ENCODE measurements around the gene AGBL3. TPM values are rescaled to one million over a fixed set of nuclear protein-coding genes. Genes with fewer than 3 reads are reported as not detected.

AGBL3 gene
- polyA plus RNA-seq, 1 experiment, result 0.32 TPM

DNA sequence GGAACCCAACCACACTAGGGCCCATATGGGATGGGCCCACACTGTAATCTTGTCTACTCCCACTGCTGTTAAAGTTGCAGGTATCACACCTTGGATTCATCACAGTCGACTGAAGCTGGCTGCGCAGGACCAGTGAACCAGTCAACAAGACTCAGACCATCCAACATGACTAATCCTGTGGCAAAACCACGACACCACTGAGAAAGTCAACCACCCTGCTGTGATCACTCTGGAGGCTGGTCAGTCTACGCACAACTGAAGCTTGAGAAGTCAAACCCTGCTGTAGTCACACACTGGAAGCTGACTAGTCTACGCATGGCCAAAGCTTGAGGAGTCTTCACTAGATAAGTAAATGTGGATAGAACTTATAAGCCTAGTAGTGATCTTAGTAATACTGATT is 193.8 kb downstream of the AGBL3 start:
- CTCF ChIA-PET, result interaction anchor here (1.3 kb wide), 1 partner anchor 9 kb away, joined by 5 read pairs; no protein-coding TSS in a partner anchor
- peaks cover 11% of the 10 kb centered on the region for H3K36me3 ChIP-seq (ENCODE audit: control insufficient read depth, insufficient read depth, low read length)
- no peak for TF ChIP-seq CTCF (IDR thresholded peaks at IDR 0.05; ENCODE audit: insufficient read depth, low read depth, low read length)
- no peak overlapping the region for H3K4me3 ChIP-seq (ENCODE audit: low read depth, low read length)
- POLR2A ChIA-PET, result no interaction called here
- DNase-seq (ENCODE audit: low read depth), result no peak
- no peaks in the 10 kb centered on the region for H3K27me3 ChIP-seq (ENCODE audit: control insufficient read depth, insufficient read depth, low read length)

DNA sequence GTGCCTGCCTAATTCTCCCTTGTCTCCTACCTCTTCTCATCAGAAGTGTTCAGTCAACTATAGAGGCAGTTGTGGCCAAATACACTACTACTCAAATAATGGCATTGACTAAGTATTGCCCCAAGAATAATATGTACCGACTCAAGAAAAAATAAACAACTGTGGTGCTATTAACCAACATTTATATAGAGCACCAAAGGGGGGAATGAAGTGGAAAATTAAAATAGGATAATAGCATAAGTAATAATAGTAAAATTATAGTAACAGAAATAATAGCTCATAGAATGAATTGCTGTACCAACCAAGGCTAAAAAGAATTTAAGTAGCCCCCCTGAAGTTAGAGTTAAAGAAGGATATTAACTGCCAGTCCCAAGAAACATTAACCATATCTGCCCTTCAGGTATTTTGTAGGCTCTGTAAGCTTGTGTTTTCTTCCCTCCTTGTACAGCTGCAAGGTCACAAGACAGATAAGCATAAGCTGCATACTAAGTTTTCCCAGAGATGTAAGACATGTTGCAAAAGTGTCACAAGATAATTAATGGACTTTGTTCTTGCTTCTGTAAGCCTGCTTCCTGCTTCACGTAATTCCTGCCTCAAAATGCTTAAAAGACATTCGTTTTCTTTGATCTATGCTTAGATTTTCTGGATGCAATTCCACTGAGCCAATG is 195.1 kb downstream of the AGBL3 start:
- ChIA-PET POLR2A (no interaction called here), CTCF (interaction anchor here (1.3 kb wide), 1 partner anchor 10 kb away, joined by 5 read pairs; no protein-coding TSS in a partner anchor)

GRCh38 chr7:135181929-135182678 is 195.8 kb downstream of the AGBL3 start:
- no peak for DNase-seq (ENCODE audit: low read depth)
- Histone ChIP-seq H3K4me3 (ENCODE audit: low read depth, low read length) (no peak overlapping the region), H3K27me3 (ENCODE audit: control insufficient read depth, insufficient read depth, low read length) (no peaks in the 10 kb centered on the region), H3K36me3 (ENCODE audit: control insufficient read depth, insufficient read depth, low read length) (peaks cover 21% of the 10 kb centered on the region)
- ChIA-PET POLR2A (interaction anchor here (0.7 kb wide), 1 partner anchor 646 kb away, joined by 4 read pairs; no protein-coding TSS in a partner anchor), CTCF (no interaction called here)
- TF ChIP-seq CTCF (IDR thresholded peaks at IDR 0.05; ENCODE audit: insufficient read depth, low read depth, low read length), result no peak

More for the DNA sequence above, 195.1 kb downstream of the AGBL3 start:
- TF ChIP-seq CTCF (IDR thresholded peaks at IDR 0.05; ENCODE audit: insufficient read depth, low read depth, low read length), result no peak
- H3K4me3 ChIP-seq (ENCODE audit: low read depth, low read length), result no peak overlapping the region
- peaks cover 20% of the 10 kb centered on the region for H3K36me3 ChIP-seq (ENCODE audit: control insufficient read depth, insufficient read depth, low read length)
- no peaks in the 10 kb centered on the region for H3K27me3 ChIP-seq (ENCODE audit: control insufficient read depth, insufficient read depth, low read length)
- DNase-seq (ENCODE audit: low read depth), result no peak

GRCh38 chr7:135183478-135183877 is 197.2 kb downstream of the AGBL3 start:
- H3K36me3 ChIP-seq (ENCODE audit: control insufficient read depth, insufficient read depth, low read length), result peaks cover 29% of the 10 kb centered on the region
- POLR2A ChIA-PET, result no interaction called here
- no peaks in the 10 kb centered on the region for H3K27me3 ChIP-seq (ENCODE audit: control insufficient read depth, insufficient read depth, low read length)
- DNase-seq (ENCODE audit: low read depth), result no peak
- no peak overlapping the region for H3K4me3 ChIP-seq (ENCODE audit: low read depth, low read length)
- CTCF ChIA-PET, result no interaction called here
- no peak for TF ChIP-seq CTCF (IDR thresholded peaks at IDR 0.05; ENCODE audit: insufficient read depth, low read depth, low read length)

DNA sequence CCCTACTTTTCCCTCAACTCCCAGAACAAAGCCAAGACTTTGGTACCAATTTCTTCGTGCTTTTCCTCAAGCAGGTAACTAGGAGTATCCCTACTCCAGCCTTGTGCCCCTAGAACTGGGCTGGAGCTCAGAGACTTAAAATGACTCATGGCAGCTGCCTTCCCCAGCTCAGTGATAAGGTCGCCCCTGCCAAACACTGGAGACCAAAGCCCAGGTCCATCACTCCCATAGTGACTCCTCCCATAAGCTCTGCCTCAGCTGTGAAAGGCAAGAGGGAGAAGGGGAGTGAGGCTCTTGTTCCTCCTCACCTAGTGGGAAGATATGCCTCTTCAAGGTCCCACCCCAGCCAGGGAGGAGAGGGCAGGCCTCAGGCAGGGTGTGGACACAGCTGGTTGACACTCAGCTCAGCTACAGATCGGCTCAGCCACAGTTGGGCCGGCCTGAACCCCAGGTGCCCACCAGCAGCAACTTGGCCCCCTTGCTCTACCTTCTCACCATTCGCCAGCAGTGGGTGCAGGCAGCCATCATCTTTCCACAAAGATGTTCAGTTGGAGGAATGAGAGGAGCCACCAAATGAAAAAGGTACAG is 198.0 kb downstream of the AGBL3 start:
- Histone ChIP-seq H3K36me3 (ENCODE audit: control insufficient read depth, insufficient read depth, low read length) (peaks cover 32% of the 10 kb centered on the region), H3K4me3 (ENCODE audit: low read depth, low read length) (no peak overlapping the region), H3K27me3 (ENCODE audit: control insufficient read depth, insufficient read depth, low read length) (no peaks in the 10 kb centered on the region)
- TF ChIP-seq CTCF (IDR thresholded peaks at IDR 0.05; ENCODE audit: insufficient read depth, low read depth, low read length), result no peak
- ChIA-PET POLR2A (no interaction called here), CTCF (no interaction called here)
- DNase-seq (ENCODE audit: low read depth), result no peak

Data from BJ (cell line).